ENCODE measurements around the gene HOXD13.

The HOXD13 gene

DNA sequence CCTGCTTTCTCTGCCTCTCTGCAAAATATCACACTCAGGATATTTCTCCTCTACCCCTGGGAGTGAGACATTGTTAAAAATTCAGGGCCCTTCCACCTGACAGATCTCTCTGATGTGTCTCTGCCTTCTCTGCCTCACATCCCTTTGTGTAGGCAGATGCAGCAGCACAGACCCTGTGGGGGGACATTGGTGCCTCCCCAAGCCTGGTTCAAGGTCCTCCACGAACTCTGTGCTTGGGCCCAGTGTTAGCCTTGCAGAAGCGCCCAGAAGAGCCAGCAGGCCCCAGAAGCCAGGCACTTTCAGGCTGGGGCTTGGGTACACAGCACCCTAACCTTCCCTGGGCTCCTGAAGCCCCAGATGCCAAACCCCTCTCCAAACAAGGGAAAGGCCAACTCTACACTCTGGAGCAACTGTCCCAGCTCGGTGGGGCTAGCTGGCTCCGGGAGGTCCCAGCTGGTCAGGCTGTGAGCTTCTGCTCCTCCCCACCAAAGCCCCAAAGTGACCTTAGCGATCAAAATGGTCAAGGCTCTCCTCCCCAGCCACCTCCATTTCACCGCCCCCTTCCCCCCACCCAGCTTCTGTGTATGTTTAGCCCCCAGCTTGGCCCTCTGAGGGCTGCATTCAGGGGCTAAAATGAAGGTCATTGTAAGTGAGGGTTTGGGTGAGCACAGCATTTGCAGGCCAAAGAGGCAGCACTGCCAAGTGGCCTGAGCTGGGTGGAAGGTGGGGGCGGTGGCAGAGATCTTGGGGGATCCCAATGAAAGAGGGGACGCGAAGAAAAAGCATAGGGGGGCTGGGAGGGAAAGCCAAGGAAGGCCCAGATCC lies 32.6 kb downstream of the HOXD13 start:
- Histone ChIP-seq H3K9me3 (ENCODE audit: severe bottlenecking) (no peaks in the 10 kb centered on the region), H3K4me1 (ENCODE audit: insufficient read depth, poor library complexity, severe bottlenecking) (peaks cover 5% of the 10 kb centered on the region), H3K4me3 (ENCODE audit: severe bottlenecking) (no peak overlapping the region), H3K27me3 (ENCODE audit: insufficient read depth, poor library complexity, severe bottlenecking) (no peaks in the 10 kb centered on the region), H3K27ac (ENCODE audit: poor library complexity, severe bottlenecking) (no peak overlapping the region), H3K36me3 (ENCODE audit: low read depth) (peaks cover 8% of the 10 kb centered on the region)
- DNase-seq (ENCODE audit: low spot score) (no peak), ATAC-seq (ENCODE audit: low read depth) (no peak)
- TF ChIP-seq, protein P1, sequence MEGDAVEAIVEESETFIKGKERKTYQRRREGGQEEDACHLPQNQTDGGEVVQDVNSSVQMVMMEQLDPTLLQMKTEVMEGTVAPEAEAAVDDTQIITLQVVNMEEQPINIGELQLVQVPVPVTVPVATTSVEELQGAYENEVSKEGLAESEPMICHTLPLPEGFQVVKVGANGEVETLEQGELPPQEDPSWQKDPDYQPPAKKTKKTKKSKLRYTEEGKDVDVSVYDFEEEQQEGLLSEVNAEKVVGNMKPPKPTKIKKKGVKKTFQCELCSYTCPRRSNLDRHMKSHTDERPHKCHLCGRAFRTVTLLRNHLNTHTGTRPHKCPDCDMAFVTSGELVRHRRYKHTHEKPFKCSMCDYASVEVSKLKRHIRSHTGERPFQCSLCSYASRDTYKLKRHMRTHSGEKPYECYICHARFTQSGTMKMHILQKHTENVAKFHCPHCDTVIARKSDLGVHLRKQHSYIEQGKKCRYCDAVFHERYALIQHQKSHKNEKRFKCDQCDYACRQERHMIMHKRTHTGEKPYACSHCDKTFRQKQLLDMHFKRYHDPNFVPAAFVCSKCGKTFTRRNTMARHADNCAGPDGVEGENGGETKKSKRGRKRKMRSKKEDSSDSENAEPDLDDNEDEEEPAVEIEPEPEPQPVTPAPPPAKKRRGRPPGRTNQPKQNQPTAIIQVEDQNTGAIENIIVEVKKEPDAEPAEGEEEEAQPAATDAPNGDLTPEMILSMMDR (IDR thresholded peaks at IDR 0.05; ENCODE audit: poor library complexity, severe bottlenecking): no peak

DNA sequence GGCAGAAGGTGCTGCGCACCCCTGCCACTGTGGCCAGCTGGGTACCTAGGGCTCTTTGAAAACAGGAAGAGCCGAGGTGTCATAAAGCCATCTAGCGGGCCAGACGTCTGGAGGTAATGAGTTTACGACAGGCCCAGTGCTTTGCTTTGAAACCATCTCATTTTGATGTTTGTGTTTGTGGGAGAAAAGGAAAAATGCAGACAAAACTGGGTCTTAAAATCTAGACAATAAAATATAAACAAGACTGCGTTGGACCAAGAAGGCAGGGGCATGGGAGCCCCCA lies 33.2 kb downstream of the HOXD13 start:
- DNase-seq (ENCODE audit: low spot score) (no peak), ATAC-seq (ENCODE audit: low read depth) (no peak)
- no peak overlapping the region for H3K27ac ChIP-seq (ENCODE audit: poor library complexity, severe bottlenecking)
- peaks cover 5% of the 10 kb centered on the region for H3K4me1 ChIP-seq (ENCODE audit: insufficient read depth, poor library complexity, severe bottlenecking)
- H3K36me3 ChIP-seq (ENCODE audit: low read depth): peaks cover 8% of the 10 kb centered on the region
- H3K4me3 ChIP-seq (ENCODE audit: severe bottlenecking): no peak overlapping the region
- TF ChIP-seq, protein P1 (IDR thresholded peaks at IDR 0.05; ENCODE audit: poor library complexity, severe bottlenecking): no peak
- no peaks in the 10 kb centered on the region for H3K9me3 ChIP-seq (ENCODE audit: severe bottlenecking)
- no peaks in the 10 kb centered on the region for H3K27me3 ChIP-seq (ENCODE audit: insufficient read depth, poor library complexity, severe bottlenecking)

DNA sequence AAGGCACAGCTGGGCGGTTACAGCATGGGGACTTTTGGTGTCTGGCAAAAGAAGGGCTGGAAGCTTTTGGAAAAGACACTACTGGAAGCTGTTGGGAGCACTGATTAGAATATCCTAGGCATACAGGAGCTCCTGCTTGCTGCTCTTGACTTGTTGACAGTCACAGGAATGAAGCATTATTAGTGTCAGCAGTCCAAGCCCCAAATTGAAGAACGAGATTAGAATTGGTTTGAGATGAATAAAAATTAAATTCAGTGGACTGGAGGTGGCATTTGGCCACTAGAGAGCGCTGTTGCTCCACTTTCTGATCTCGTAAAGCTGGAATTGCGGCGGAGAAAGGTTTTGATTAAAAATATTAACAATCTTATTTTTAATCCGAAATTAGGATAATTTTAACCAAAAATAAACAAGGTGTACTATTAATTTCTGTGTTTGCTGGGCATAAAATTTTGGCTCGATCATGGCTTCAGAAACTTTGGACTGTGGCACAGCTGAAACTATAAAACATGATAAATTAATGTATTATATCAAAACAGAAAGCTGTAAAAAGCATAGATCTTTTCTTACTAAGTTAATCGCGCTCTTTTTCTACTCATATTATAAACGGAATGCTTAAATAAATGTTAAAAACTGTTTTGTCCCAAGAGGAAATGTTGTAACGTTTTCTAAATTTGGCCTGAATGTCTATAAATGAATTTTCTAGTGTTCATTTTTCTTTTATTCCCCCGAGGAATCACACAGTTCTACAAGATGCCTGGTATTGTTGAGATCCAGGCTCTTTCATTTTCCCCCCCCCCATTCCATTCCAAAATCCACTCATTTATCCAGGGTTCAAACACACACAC lies 34.6 kb downstream of the HOXD13 start:
- DNase-seq (ENCODE audit: low spot score): no peak
- H3K27me3 ChIP-seq (ENCODE audit: insufficient read depth, poor library complexity, severe bottlenecking): no peaks in the 10 kb centered on the region
- H3K27ac ChIP-seq (ENCODE audit: poor library complexity, severe bottlenecking): no peak overlapping the region

DNA sequence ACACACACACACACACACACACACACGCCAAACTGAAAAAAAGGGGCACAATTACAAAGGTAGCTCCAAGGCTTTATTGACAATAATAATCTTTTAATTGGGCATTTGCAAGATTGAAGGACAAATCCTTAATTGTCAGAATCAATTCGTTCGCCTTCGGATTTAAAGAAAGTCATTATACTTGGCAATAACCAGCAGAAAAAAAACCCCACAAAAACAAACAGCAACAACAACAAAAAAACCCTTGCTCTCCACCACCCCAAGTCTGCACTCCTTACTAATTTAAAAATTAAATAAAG lies 35.2 kb downstream of the HOXD13 start:
- no peak overlapping the region for H3K4me3 ChIP-seq (ENCODE audit: severe bottlenecking)
- H3K27me3 ChIP-seq (ENCODE audit: insufficient read depth, poor library complexity, severe bottlenecking): no peaks in the 10 kb centered on the region
- TF ChIP-seq, protein P1 (IDR thresholded peaks at IDR 0.05; ENCODE audit: poor library complexity, severe bottlenecking): no peak
- H3K4me1 ChIP-seq (ENCODE audit: insufficient read depth, poor library complexity, severe bottlenecking): peaks cover 5% of the 10 kb centered on the region
- H3K36me3 ChIP-seq (ENCODE audit: low read depth): peaks cover 8% of the 10 kb centered on the region
- DNase-seq (ENCODE audit: low spot score): no peak
- no peak for ATAC-seq (ENCODE audit: low read depth)
- H3K27ac ChIP-seq (ENCODE audit: poor library complexity, severe bottlenecking): no peak overlapping the region
- no peaks in the 10 kb centered on the region for H3K9me3 ChIP-seq (ENCODE audit: severe bottlenecking)

More for the DNA sequence above, 34.6 kb downstream of the HOXD13 start:
- Histone ChIP-seq H3K9me3 (ENCODE audit: severe bottlenecking) (no peaks in the 10 kb centered on the region), H3K4me3 (ENCODE audit: severe bottlenecking) (no peak overlapping the region), H3K36me3 (ENCODE audit: low read depth) (peaks cover 8% of the 10 kb centered on the region), H3K4me1 (ENCODE audit: insufficient read depth, poor library complexity, severe bottlenecking) (peaks cover 5% of the 10 kb centered on the region)
- ATAC-seq (ENCODE audit: low read depth): peak; percentile 13; the same call in 1 of the 3 replicates
- TF ChIP-seq, protein P1 (IDR thresholded peaks at IDR 0.05; ENCODE audit: poor library complexity, severe bottlenecking): peak; percentile 94

All from RWPE2 (cell line).